COLO668 (cell line): ENCODE measurements around the gene TEX53.
A peak's percentile ranks its signal among the peaks of the same experiment; 100 is the strongest.

Experiments used
- DNase-seq: peaks from one replicate; lab custom pipeline; 2025; ENCODE audit not compliant: unreplicated experiment; lab: John Stamatoyannopoulos, UW

TEX53 gene

DNA sequence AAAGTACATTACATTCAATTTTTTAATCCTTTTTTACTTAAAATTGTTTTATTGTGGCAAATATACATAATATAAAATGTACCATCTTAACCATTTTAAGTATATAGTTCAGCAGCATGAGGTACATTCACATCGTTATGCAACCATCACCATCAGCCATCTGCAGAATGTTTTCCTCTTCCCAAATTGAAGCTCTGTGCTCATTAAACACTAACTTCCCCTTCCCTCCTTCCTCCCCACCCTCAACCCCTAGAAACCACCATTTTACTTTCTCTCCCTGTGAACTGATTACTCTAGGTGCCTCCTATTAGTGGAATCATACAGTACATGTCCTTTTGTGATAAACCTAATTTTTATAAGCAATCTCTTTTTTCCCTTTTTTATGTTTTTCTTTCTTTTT, 15.6 kb downstream of the TEX53 start:
- no peak for DNase-seq

DNA sequence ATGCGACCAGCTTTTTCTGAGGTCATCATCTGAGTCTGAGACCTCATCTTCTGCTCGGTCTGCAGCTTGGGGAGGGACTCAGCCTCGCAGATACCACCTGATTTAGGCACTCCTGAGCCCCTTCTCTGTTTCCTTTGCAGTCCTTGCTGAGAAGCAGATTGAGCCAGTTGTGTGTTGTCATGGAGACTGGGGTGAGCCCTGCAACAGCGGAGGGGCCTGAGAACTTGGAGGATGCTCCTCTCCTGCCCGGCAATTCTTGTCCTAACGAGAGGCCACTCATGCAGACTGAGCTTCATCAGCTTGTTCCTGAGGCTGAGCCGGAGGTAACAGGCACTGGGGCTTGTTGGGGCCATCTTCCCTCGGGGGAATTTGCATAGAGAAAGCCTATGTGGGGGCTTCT, 19.2 kb downstream of the TEX53 start:
- DNase-seq = no peak

DNA sequence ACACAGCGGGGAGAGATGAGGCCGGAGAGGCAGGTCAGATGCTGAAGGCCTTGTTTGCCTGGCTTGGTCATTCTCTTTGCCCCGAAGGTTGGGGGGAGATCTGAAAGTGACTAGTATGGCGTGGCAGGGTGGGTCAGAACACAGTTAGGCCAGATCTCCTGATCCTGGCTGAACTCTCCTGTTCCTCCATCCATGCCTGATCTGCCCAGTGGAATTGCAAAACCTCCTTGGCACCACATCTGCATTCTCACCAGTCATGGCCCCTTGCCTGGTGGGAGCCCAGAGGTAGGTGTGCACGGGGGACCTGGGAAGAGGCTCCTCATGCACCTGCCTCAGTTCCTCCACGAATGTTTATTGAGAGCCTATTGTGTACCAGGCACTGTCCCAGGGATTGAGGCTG, 23.2 kb downstream of the TEX53 start:
- DNase-seq = no peak

DNA sequence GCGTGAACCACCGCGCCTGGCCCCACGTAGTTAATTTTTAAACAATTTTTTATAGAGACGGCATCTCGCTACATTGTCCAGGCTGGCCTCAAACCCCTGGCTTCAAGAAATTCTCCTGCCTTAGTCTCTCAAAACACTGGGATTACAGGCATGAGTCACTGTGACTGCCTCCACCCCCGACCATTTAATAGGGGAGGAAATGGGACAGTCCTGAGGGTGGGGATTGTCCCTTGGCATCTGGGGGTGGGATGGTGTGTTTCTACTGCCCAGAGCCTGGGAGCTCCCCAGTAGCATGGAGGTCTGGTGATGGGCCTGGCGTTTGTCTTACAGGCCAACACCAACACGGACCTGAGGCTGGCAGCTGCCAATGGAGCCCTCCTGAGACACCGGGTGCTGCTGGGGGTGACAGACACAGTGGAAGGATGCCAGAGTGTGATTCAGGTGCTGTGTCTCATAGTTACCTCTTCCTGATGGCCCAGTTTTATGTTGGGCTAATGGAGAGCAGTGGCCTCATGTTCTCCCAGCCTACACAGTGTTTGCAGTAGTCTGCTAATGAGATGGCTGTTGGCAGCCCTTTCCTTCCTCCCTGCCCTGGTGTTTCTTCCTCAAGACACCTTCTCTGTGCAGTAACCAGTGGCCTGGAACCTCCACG, 24.0 kb downstream of the TEX53 start:
- no peak for DNase-seq

DNA sequence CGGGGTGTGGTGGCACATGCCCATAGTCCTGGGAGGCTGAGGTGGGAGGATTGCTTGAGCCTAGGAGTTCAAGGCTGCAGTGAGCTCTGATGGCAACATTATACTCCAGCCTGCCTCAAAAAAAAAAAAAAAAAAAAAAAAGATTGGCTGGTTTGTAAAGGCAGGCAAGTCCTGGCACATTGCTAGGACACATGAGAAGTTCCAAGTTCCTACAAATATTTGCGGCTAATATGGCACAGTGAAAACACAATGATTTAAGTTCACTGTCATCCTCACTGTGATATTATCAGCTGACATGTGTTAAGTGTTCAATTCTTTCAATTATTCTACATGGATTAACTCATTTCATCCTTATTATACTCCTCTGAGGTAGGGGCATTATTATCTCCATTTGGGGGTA, 26.4 kb downstream of the TEX53 start:
- no peak for DNase-seq

DNA sequence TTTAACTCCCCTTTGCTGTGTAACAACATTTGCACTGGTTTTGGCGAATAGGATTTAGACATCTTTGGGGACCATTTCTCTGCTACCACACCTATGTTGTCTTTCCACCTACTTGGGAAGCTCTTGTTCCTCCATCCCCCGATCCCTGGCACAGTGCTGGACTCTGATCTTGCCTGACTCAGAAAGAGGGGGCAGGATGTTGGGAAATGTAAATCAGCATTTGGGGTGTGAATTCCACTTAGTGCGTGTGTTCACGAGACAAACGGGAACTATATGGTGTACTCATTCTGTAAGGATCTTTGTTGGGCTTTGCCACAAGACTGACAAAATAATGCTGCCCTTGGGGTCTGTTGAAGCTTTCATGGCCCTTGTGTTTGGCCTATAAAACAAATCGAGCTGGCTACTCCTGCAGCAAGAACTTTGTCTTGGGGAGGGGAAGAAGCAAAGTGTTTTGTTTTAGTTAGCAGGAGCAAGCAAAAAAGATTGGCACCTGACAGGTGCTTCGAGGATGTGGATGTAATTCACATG, 28.0 kb downstream of the TEX53 start:
- DNase-seq = no peak

DNA sequence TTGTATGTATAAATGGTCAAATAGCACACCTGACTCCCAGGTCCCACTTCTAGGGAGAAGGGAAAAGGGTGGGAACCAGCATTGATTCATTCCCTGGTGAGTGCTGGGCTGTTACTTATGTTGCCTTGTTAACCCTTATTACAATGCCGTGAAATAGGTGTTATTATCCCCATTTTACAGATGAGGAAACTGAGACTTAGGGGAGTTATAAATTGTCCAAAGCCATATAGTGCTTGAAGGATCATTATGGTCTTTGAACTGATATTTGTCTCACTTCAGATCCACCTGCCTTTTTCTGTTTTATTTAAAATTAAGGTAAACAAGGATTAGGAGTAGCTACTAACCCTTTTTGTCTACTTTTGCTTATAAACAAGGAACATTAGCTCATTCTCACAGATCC, 30.1 kb downstream of the TEX53 start:
- no peak for DNase-seq

DNA sequence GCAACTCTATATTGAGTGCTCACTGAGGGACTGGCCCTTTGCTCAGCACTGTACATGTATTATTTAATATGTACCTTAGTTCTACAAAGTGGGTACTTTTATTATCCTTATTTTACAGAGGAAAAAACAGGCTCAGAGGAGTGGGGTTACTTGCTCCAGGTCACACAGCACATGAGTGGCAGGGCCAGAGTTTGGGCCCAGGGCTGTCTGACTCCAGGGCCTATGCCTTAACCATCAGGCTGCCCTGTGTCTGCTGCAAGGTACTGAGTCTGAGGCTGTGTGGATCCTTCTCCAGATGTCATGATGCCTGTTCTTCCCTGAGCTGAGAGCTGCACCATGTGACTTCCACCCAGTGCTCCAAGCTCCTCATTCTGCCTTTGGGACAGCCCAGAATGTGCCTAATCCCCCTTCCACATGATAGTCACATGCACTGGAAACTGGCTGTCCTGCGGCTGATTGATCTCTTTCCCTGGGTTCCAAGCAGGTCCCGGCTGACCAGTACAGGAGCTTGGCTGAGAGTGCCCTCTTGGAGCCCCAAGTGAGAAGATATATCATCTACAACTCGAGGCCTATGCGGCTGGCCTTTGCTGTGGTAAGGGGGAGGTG, 31.1 kb downstream of the TEX53 start:
- no peak for DNase-seq

DNA sequence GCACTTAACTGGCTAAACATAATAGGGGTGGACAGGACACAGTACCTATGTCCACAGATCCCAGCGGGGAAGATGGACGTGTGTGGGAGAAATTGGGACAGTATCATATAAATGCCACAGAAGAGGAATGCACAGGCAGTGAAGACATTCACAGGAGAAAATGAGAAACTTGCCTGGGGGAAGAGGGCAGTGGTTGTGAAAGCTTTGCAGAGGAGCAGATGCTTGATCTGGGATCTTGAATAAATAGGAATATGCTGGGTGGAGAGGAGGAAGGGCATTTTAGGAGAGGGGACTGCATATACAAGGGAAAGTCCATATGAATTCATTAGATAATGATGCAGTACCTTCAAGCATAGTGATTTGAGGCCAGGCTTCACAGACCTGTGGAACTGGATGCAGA, 32.9 kb downstream of the TEX53 start:
- no peak for DNase-seq

DNA sequence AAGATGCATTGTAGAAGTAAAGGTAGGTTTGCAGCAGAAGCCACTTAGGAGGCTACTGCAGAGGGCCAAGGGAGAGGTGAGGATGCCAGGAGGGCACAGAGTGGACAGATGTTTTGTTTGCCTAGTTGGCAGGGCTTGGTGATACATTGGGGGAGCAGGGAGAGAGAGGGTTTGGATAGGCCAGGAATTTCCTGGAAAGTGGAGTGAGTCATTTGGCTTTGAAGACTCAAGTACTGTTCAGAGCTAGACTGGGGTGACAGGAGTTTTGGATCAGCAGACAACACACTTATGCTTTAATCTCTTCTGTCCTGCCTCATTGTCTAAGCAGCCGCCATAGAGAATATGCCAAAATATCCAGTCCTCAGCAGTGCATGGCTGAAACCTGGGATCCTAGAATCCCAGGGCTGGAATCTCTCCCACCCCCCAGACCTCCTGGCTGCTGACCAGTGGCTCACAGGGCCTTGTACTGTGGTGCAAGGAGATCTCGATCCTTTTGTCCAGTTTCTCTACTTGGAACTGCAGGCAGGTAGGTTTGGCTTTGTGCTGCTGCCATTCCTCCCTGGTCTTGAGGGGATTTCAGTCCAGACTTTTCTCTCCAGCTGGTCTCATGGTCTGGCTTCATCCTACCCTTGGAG, 35.5 kb downstream of the TEX53 start:
- DNase-seq = no peak

DNA sequence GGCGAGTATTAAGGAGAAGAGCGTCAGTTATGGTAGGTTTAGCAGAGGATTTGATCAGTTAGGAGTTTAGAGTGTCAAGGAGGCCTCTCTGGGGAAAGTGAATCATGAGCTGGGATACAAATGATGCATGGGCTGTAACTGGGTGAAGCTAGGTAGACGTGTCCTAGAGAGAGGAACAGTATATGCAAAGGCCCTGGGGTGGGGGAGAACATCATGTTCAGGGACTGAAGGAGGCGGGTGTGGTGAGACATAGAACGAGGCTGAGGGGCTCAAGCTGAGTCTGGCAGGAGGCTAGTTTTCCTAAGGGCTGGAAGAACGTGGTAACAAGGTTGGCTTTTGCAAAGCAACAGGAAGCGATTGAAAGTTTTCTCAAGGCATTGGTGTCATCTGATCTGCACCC, 36.0 kb downstream of the TEX53 start:
- no peak for DNase-seq

DNA sequence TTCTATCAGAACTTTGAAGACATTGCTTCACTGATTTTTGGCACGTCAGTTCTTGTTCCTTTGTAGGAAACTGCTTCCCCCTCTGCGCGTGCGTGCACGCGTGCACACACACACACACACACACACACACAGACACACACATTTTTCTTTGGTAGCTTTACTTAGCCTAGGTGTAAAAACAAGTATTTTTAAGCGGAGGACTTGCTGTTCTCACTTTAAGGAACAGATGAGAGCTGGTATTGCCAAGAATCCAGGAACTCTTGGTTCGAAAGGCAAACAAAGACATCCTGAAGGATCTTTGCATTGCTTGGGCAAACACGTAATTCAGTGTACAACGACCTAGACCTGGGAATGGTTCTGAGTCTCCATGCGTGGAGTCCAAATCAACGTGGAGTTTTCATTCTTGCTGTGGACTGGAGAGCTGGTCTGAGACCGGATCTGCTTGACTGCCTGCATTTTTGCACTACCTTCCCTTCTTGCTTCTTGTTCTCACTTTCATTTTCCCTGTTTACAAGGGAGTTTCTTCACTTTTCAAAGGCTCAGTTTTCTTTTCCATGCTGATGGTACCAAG, 38.3 kb downstream of the TEX53 start:
- DNase-seq = no peak

DNA sequence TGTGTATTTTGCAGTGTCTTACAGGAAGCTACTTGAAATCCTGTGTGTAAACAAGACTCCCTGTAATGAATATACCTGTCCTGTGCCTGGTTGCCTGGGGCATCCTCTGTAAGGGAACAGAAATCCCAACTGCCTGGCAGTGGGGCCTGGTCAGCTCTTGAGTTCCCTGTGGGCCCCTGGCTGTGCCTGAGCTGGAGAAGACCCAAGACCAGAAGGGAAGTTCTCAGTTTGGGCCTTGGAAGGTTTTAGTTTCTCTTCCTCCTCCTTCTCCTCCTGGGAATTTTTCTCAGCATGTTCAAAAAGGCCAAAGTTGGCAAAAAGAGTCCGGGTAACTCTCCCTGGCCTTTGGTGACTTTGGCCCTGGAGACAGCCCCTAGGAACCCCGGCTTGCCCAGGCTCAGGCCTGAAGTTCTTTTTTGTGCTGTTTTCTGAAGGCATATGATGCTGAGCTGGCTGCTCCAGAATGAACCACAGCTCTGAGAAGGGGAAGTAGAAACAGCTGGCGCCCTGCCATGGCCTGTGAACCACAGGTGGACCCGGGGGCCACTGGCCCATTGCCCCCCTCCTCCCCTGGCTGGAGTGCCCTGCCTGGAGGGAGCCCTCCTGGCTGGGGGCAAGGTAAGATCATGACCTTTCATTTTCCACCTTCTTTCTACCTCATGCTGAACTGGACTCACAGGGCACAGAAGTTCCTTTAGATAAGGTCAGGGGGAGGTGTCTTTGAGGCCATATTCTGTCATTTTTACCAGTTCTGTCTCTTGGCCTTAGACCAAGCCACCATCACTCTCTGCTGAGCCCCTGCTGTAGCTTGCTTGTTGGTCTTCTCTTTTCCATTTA, 40.7 kb downstream of the TEX53 start:
- DNase-seq = peak; percentile 56

DNA sequence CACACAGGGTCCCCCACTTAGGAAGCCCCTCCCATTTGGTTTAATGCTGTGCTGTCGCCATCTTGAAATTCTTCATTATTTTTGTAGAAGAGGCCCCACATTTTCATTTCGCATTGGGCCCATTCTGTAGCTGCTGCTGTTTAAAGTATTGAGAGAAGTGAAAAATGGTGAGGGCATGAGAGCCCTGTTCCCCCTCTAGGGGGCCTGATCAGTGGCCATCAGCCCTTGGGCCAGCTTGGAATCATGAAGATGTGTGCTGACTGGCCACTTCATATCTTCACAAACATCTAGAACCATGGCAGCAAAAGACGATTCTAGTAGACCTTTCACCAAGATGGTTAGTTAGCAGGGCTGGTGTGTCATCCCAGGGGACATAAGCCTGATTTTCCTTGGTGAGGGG, 43.2 kb downstream of the TEX53 start:
- DNase-seq = no peak

DNA sequence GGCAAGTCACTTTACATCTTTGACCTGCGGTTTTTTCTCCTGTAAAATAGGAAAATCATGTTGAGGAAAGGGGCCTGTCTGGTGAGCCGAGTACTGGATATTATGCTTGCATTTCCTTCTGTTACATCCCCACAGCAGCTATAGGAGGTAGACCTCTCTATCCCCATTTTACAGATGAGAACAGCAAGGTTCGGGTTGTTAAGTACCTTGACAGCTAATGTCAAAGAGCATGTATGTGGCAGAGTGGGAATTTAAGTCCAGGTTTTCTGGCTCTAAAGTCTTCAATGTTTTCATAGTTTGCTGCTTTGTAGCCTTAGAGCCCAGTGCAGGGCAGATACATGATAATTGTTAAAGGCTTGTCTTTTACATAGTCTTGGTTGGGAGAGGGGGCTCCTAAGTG, 43.7 kb downstream of the TEX53 start:
- DNase-seq = no peak

DNA sequence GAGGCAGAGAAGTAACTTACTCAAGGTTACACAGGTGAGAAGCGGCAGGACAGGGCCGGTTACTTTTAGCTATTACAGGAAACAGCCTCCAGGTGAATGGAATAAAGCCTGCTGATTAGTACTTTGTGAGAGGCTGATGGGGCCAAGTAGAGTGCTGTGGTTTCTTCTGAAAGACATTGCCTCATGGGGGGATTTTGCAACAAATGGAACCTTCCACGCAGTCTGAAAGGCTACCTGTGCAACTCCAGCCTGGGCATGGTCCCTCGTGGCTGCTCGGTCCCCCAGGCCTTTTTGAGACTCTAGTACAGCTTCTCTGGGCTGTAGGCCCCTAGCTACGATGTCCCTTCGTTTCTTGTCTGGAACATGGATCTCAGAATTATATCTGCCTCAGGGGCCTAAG, 44.5 kb downstream of the TEX53 start:
- no peak for DNase-seq

DNA sequence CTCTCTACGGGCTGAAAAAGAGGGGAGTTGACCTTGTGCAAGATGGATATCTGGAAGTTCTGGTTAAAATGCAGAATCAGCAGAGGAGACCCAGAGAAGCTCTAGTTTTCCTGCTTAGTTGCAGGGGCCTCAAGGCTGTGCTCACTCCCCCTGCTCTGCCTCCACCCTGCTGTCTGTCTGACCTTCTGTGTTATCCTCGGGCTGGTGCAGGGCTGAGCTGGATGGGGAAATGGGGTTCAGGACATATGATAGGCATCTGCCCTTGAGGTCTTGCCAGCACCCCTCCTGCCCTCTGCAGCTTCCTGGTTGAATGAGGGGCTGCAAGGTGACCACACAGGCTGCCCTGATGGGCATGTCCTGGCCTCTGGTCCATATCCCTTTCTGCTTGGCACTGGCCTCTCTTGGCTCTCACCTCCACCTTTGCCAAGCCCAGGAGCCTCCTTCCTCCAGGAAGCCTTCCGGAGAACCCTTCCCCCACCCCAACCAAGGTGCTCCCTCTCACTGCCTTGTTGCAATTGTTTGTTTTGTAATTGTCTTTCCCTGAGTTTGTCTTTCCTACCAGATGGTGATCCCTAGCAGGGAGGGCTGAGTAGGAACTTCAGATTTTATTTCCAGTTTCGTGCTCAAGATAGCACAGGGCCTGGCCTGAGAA, 45.2 kb downstream of the TEX53 start:
- peak; percentile 29 for DNase-seq

DNA sequence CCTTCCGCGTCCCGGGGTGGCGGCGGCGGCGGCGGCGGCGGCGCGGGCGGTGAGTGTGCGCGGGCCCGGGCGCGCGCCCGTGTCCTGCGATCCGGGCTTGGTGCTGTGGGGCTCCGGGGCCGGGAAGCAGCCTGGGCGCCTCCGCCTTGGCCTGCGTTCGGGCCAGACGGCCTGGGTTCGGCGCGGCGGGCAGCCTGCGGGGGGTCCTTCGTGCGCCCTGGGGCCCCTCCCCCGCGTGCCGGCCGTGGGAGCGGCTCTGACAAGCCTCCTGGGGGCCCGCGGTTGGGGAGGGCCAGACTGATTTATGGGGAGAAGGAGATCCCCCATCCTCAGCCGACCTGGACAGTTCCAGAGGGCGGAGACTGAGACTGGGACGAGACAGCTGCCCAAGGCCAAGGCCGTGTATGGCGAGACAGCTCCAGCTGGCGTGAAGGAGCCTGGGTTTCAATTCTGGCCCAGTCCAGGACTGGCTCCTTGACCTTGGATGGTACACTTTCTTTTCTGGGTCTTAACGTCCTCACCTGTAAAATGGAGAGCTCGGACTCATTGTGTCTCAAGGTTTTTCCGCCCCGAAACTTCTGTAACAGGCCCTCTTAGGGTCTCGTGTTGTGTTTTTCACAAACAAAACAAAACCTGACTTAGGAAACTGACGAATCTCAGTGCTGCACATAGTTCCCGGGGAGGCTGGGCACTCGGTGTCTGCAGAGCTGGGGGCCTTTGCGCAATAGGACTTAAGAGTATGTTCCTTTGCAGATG, 45.9 kb downstream of the TEX53 start:
- peak; percentile 80 for DNase-seq

DNA sequence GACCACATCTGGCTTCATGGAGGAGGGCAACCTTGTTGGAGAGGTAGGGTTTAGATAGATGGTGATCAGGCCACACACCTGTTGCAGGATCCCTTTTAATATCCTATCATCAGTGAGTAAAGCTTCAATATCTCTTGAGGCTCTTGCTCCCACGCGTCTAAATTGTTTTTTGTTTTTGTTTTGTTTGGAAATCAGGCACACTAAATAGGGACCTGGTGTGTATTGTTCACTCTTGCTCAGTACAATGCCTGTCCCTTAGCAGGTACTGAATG, 49.1 kb downstream of the TEX53 start:
- no peak for DNase-seq
